GM12878 (cell line): ENCODE measurements around the gene GPR21. TPM values are rescaled to one million over a fixed set of nuclear protein-coding genes. Genes with fewer than 3 reads are reported as not detected.

Experiments
- ATAC-seq: fragments of 200-7000 bp; cut with Tn5 transposase; 3 replicates; pipeline ENCODE4 v1.9.1; 2020; ENCODE audit warnings: mild to moderate bottlenecking, moderate library complexity
- BruUV-seq: library from RNA; stranded (reverse); fragments of 400-500 nt; replicated peaks from 2 replicates; lab custom pipeline; 2021; lab: Mats Ljungman, UMichigan
- CTCF ChIA-PET: fragments of 300-600 bp; sonication (Branson Sonifier 250); formaldehyde crosslinking; extraction: SDS; loops from one replicate; lab custom pipeline; 2021; ENCODE audit warnings: inconsistent platforms; lab: Yijun Ruan, JAX
- POLR2A ChIA-PET: fragments of 350-600 bp; formaldehyde crosslinking; extraction: SDS; loops from one replicate; lab custom pipeline; 2021; ENCODE audit warnings: inconsistent platforms; lab: Charles Lee
- RAD21 ChIA-PET: fragments of 300-600 bp; sonication (Branson Sonifier 250); formaldehyde crosslinking; loops from one replicate; lab custom pipeline; 2023; ENCODE audit warnings: antibody characterized with exemption; ENCODE audit not compliant: unreplicated experiment; lab: Charles Lee
- SMC1A ChIA-PET: fragments of 300-600 bp; sonication (Branson Sonifier 250); formaldehyde crosslinking; loops from one replicate; lab custom pipeline; 2023; ENCODE audit not compliant: unreplicated experiment, uncharacterized antibody; lab: Charles Lee
- DNase-seq: peaks from one replicate; pipeline ENCODE4 v3.0.0-alpha.2; 2011; ENCODE audit warnings: low read depth, low spot score
- FAIRE-seq: peaks from 3 replicates; lab custom pipeline; 2011; peaks lifted over from hg19 to GRCh38; lab: Jason Lieb, UNC
- H2AFZ ChIP-seq: 2 replicates; pipeline ENCODE4 v1.6.0; 2011; ENCODE audit warnings: low read depth, low read length, control low read depth; ENCODE audit not compliant: control insufficient read depth
- H3K27ac ChIP-seq: 2 replicates; pipeline ENCODE4 v1.5.1; 2011; ENCODE audit warnings: control low read depth; ENCODE audit not compliant: control insufficient read depth, insufficient read depth
- H3K27me3 ChIP-seq, 2 experiments: replicated peaks in 1 of 2; 2 replicates each; pipeline versions ENCODE4 v1.6.0 to v1.6.1; 2011; ENCODE audit warnings: low read length in 1 of 2; ENCODE audit not compliant: control insufficient read depth in 2 of 2, insufficient read depth in 2 of 2
- H3K36me3 ChIP-seq, 2 experiments: 2 replicates each; pipeline ENCODE4 v1.5.1; 2011; ENCODE audit warnings: low read length in 1 of 2; ENCODE audit not compliant: control insufficient read depth in 2 of 2, insufficient read depth in 2 of 2
- H3K4me1 ChIP-seq: 2 replicates; pipeline ENCODE4 v1.6.1; 2011; ENCODE audit warnings: mild to moderate bottlenecking, low read length, moderate library complexity, mixed read lengths; ENCODE audit not compliant: control insufficient read depth, insufficient read depth
- H3K4me2 ChIP-seq: 2 replicates; pipeline ENCODE4 v1.6.0; 2011; ENCODE audit warnings: control low read depth; ENCODE audit not compliant: control insufficient read depth, insufficient read depth
- H3K4me3 ChIP-seq: fragments of 200-600 bp; sonication (generic); 2 replicates; pipeline ENCODE4 v1.5.1; 2016
- H3K79me2 ChIP-seq: 2 replicates; pipeline ENCODE4 v1.6.0; 2011; ENCODE audit warnings: low read length; ENCODE audit not compliant: control insufficient read depth, insufficient read depth
- H3K9ac ChIP-seq: 2 replicates; pipeline ENCODE4 v1.8.0; 2011; ENCODE audit warnings: low read length, control low read depth, mixed read lengths; ENCODE audit not compliant: control insufficient read depth, insufficient read depth
- H3K9me3 ChIP-seq: replicated peaks from 3 replicates; pipeline ENCODE4 v1.5.1; 2011; ENCODE audit warnings: mild to moderate bottlenecking, low read length; ENCODE audit not compliant: control insufficient read depth, insufficient read depth
- H4K20me1 ChIP-seq: 2 replicates; pipeline ENCODE4 v1.6.0; 2011; ENCODE audit not compliant: control insufficient read depth, insufficient read depth
- CREM ChIP-seq: IDR thresholded peaks from 2 replicates; pipeline ENCODE4 v1.6.1; 2014; ENCODE audit warnings: antibody characterized with exemption, low read depth
- DPF2 ChIP-seq: fragments of 450-650 bp; IDR thresholded peaks from 2 replicates; pipeline ENCODE4 v1.6.1; 2017; ENCODE audit warnings: mild to moderate bottlenecking
- ETV6 ChIP-seq, 2 experiments: fragments of 450-650 bp in 1 of 2; IDR thresholded peaks in 1 of 2; conservative IDR thresholded peaks in 1 of 2; 2 replicates each; pipeline ENCODE4 v1.6.1; 2014; ENCODE audit warnings: antibody characterized with exemption in 1 of 2, borderline replicate concordance in 1 of 2, low read depth in 1 of 2, mild to moderate bottlenecking in 1 of 2, moderate library complexity in 1 of 2
- MTA2 ChIP-seq: fragments of 450-650 bp; IDR thresholded peaks from 2 replicates; pipeline ENCODE4 v1.6.1; 2016; ENCODE audit warnings: low read depth, mild to moderate bottlenecking, moderate library complexity
- MYB ChIP-seq: fragments of 150-350 bp; IDR thresholded peaks from 2 replicates; pipeline ENCODE4 v1.6.1; 2014; ENCODE audit warnings: mild to moderate bottlenecking, low read depth, low read length, borderline replicate concordance
- NR2F1 ChIP-seq: fragments of 450-650 bp; conservative IDR thresholded peaks from 2 replicates; pipeline ENCODE4 v1.6.1; 2017; ENCODE audit warnings: mild to moderate bottlenecking
- RAD51 ChIP-seq: fragments of 450-650 bp; IDR thresholded peaks from 2 replicates; pipeline ENCODE4 v1.6.1; 2016; ENCODE audit warnings: moderate library complexity, mild to moderate bottlenecking, inconsistent platforms
- RFX5 ChIP-seq: IDR thresholded peaks from 2 replicates; pipeline ENCODE4 v1.6.1; 2011; ENCODE audit warnings: low read depth, low read length, improper control_type of control experiment
- RUNX3 ChIP-seq: IDR thresholded peaks from 2 replicates; pipeline ENCODE4 v1.6.1; 2012; ENCODE audit warnings: low read length, inconsistent platforms
- ZNF207 ChIP-seq: fragments of 450-650 bp; IDR thresholded peaks from 2 replicates; pipeline ENCODE4 v1.6.1; 2014; ENCODE audit warnings: antibody characterized with exemption, mild to moderate bottlenecking, borderline replicate concordance
- WGBS: methylation state at CpG from one replicate; pipeline ENCODE4 v1.1.6; 2016; ENCODE audit warnings: low lambda C conversion rate; ENCODE audit not compliant: insufficient replicate concordance, insufficient coverage; ENCODE audit errors: missing lambda C conversion rate; 5-methylcytosine and 5-hydroxymethylcytosine counted together
- in situ Hi-C: fragments of 300-500 bp; cut with MboI; formaldehyde crosslinking; loops from 9 replicates; pipeline ENCODE4 v1.14.3; 2018; ENCODE audit warnings: mixed read lengths
- intact Hi-C: fragments of 100-400 bp; cut with micrococcal nuclease; formaldehyde crosslinking; loops from one replicate; pipeline ENCODE4 v1.14.2; 2022; ENCODE audit not compliant: unreplicated experiment
- polyA plus RNA-seq, 11 experiments: library from polyadenylated mRNA; depleted of rRNA in 4 of 11; unstranded in 6 of 11; stranded (reverse) in 5 of 11; fragments of >200 nt; fragmentation: Nextera tagmentation in 4 of 11; fragmentation: Illumina TruSeq in 1 of 11; extraction: Ambion mirVana in 4 of 11; extraction: Trizol in 1 of 11; gene quantifications; 1 replicate in 1 of 11; 2 replicates in 10 of 11; pipeline versions ENCODE4 v1.2.1 to v1.2.3, GENCODE V29; 2011 to 2016; ENCODE audit warnings: inconsistent platforms in 2 of 11, missing spikeins in 2 of 11, low read depth in 1 of 11
- total RNA-seq, 4 experiments: library from RNA; depleted of rRNA in 3 of 4; stranded (reverse); fragments of >200 nt in 3 of 4; fragmentation: Illumina TruSeq in 1 of 4; extraction: Trizol in 1 of 4; gene quantifications; 2 replicates each; pipeline versions ENCODE4 v1.2.1 to v1.2.3, GENCODE V29; 2013 to 2021
- TF ChIP-seq, protein P1 (sequence below): fragments of 450-650 bp; IDR thresholded peaks from 2 replicates; pipeline ENCODE4 v1.6.1; 2018; ENCODE audit warnings: mild to moderate bottlenecking, low read depth, moderate library complexity; ENCODE audit not compliant: partially characterized antibody
- TF ChIP-seq, protein P2 (sequence below): fragments of 450-650 bp; IDR thresholded peaks from 2 replicates; pipeline ENCODE4 v1.6.1; 2016; ENCODE audit warnings: mild to moderate bottlenecking
- TF ChIP-seq, protein P3 (sequence below): IDR thresholded peaks from 2 replicates; pipeline ENCODE4 v1.6.1; 2012; ENCODE audit warnings: low read length, inconsistent platforms

Gene GPR21
- total and polyA plus RNA-seq, 10 of the 15 experiments (the other 5 are each of a cell fraction or from before 2014, with no cell fraction given) = 0.09 to 1.9 (median 0.57) TPM; not detected in 4

DNA sequence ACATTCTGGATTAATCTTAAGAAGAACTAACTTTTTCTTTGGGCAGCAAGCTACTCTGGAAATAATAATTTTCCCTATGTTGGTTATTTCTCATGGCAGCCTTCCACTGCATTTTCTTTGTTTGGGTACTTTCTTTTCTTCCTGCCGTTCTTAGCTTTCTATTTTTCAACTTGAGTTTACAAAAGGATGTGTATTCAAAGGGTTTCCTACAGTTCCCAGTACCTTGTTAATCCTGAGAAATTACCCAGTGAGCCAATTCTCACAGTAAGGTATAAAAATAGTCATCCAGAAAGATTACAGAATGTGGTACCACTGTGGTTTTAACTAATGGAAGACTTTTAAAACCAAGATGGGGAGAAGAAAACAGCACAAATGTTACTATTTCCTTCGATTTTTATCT lies 20.2 kb downstream of the GPR21 start:
- in situ Hi-C loops (no loop called here), intact Hi-C loops (no loop called here)
- no peak overlapping the region for H3K4me2 ChIP-seq
- ChIA-PET SMC1A (interaction anchor here (0.7 to 0.9 kb wide), 2 partner anchors 112 to 296 kb away, joined by 3 read pairs; no protein-coding TSS in a partner anchor), POLR2A (interaction anchor here (0.7 kb wide), 1 partner anchor 38 kb away, joined by 3 read pairs; no protein-coding TSS in a partner anchor), RAD21 (no interaction called here), CTCF (interaction anchor here (0.7 to 0.9 kb wide), 3 partner anchors 13 to 39 kb away, joined by 3 read pairs; no protein-coding TSS in a partner anchor)
- H4K20me1 ChIP-seq = no peaks in the 10 kb centered on the region
- 50% methylated on average over 2 of the region's 2 CpGs for WGBS
- no peak overlapping the region for H2AFZ ChIP-seq
- H3K79me2 ChIP-seq = no peaks in the 10 kb centered on the region
- H3K4me3 ChIP-seq = no peak overlapping the region
- no peaks in the 10 kb centered on the region for H3K9me3 ChIP-seq
- no peak for TF ChIP-seq ETV6 (conservative IDR thresholded peaks at IDR 0.05 in 1 of 2, IDR thresholded peaks at IDR 0.05 in 1 of 2; ENCODE audit: borderline replicate concordance in 1 of 2, low read depth in 1 of 2)
- TF ChIP-seq RUNX3 = peak; percentile 56; the same call in 1 of the 2 replicates
- TF ChIP-seq, protein P1, sequence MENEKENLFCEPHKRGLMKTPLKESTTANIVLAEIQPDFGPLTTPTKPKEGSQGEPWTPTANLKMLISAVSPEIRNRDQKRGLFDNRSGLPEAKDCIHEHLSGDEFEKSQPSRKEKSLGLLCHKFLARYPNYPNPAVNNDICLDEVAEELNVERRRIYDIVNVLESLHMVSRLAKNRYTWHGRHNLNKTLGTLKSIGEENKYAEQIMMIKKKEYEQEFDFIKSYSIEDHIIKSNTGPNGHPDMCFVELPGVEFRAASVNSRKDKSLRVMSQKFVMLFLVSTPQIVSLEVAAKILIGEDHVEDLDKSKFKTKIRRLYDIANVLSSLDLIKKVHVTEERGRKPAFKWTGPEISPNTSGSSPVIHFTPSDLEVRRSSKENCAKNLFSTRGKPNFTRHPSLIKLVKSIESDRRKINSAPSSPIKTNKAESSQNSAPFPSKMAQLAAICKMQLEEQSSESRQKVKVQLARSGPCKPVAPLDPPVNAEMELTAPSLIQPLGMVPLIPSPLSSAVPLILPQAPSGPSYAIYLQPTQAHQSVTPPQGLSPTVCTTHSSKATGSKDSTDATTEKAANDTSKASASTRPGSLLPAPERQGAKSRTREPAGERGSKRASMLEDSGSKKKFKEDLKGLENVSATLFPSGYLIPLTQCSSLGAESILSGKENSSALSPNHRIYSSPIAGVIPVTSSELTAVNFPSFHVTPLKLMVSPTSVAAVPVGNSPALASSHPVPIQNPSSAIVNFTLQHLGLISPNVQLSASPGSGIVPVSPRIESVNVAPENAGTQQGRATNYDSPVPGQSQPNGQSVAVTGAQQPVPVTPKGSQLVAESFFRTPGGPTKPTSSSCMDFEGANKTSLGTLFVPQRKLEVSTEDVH = no peak
- no peak for TF ChIP-seq MTA2
- TF ChIP-seq MYB = no peak
- no peak for TF ChIP-seq RFX5
- no peak for TF ChIP-seq ZNF207
- no peak for TF ChIP-seq DPF2
- TF ChIP-seq NR2F1 = no peak
- no peak for TF ChIP-seq RAD51
- TF ChIP-seq CREM = no peak
- TF ChIP-seq, protein P2, sequence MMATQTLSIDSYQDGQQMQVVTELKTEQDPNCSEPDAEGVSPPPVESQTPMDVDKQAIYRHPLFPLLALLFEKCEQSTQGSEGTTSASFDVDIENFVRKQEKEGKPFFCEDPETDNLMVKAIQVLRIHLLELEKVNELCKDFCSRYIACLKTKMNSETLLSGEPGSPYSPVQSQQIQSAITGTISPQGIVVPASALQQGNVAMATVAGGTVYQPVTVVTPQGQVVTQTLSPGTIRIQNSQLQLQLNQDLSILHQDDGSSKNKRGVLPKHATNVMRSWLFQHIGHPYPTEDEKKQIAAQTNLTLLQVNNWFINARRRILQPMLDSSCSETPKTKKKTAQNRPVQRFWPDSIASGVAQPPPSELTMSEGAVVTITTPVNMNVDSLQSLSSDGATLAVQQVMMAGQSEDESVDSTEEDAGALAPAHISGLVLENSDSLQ = no peak
- TF ChIP-seq, protein P3, sequence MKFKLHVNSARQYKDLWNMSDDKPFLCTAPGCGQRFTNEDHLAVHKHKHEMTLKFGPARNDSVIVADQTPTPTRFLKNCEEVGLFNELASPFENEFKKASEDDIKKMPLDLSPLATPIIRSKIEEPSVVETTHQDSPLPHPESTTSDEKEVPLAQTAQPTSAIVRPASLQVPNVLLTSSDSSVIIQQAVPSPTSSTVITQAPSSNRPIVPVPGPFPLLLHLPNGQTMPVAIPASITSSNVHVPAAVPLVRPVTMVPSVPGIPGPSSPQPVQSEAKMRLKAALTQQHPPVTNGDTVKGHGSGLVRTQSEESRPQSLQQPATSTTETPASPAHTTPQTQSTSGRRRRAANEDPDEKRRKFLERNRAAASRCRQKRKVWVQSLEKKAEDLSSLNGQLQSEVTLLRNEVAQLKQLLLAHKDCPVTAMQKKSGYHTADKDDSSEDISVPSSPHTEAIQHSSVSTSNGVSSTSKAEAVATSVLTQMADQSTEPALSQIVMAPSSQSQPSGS = 0 out of 2 replicates have a peak, but pooled peaks have one; percentile 27
- BruUV-seq = no TSS peak
- DNase-seq (no peak), ATAC-seq (no peak), FAIRE-seq (no peak)
- no peak overlapping the region for H3K27ac ChIP-seq
- no peak overlapping the region for H3K9ac ChIP-seq
- no peaks in the 10 kb centered on the region for H3K27me3 ChIP-seq
- no peaks in the 10 kb centered on the region for H3K4me1 ChIP-seq
- H3K36me3 ChIP-seq = no peaks in the 10 kb centered on the region; a peak in 1 of 4 replicates
